ENCODE results near the gene SLIT3.
"Not testable (repeated sequence)": the region's sequence is repeated elsewhere in the genome, so short reads cannot be mapped to it uniquely, and the experiment has no call there.

The SLIT3 gene

GRCh38 chr5:169219961-169220360, 81.0 kb downstream of the SLIT3 start:
- TF ChIP-seq MYC (IDR thresholded peaks at IDR 0.05; ENCODE audit: low read depth, low read length), result no peak
- no peak for TF ChIP-seq MAX (IDR thresholded peaks at IDR 0.05; ENCODE audit: low read depth, low read length)
- TF ChIP-seq CTCF (IDR thresholded peaks at IDR 0.05; ENCODE audit: low read depth, low read length), result no peak
- no peak for TF ChIP-seq POLR2A (IDR thresholded peaks at IDR 0.05; ENCODE audit: extremely low read depth, insufficient read length)
- DNase-seq (ENCODE audit: low read depth), result no peak
- no peak overlapping the region for H3K4me3 ChIP-seq (ENCODE audit: low read depth, low read length)

GRCh38 chr5:169219351-169219750, 81.6 kb downstream of the SLIT3 start:
- TF ChIP-seq CTCF (IDR thresholded peaks at IDR 0.05; ENCODE audit: low read depth, low read length) (no peak), MAX (IDR thresholded peaks at IDR 0.05; ENCODE audit: low read depth, low read length) (no peak), POLR2A (IDR thresholded peaks at IDR 0.05; ENCODE audit: extremely low read depth, insufficient read length) (no peak), MYC (IDR thresholded peaks at IDR 0.05; ENCODE audit: low read depth, low read length) (no peak)
- no peak for DNase-seq (ENCODE audit: low read depth)

GRCh38 chr5:169218861-169219260, 82.1 kb downstream of the SLIT3 start:
- no peak for DNase-seq (ENCODE audit: low read depth)
- H3K4me3 ChIP-seq (ENCODE audit: low read depth, low read length), result no peak overlapping the region
- TF ChIP-seq CTCF (IDR thresholded peaks at IDR 0.05; ENCODE audit: low read depth, low read length) (no peak), POLR2A (IDR thresholded peaks at IDR 0.05; ENCODE audit: extremely low read depth, insufficient read length) (no peak)

More at GRCh38 chr5:169219351-169219750, 81.6 kb downstream of the SLIT3 start:
- H3K4me3 ChIP-seq (ENCODE audit: low read depth, low read length), result no peak overlapping the region

GRCh38 chr5:169218176-169218575, 82.8 kb downstream of the SLIT3 start:
- TF ChIP-seq POLR2A (IDR thresholded peaks at IDR 0.05; ENCODE audit: extremely low read depth, insufficient read length) (no peak), MYC (IDR thresholded peaks at IDR 0.05; ENCODE audit: low read depth, low read length) (no peak), MAX (IDR thresholded peaks at IDR 0.05; ENCODE audit: low read depth, low read length) (no peak), CTCF (IDR thresholded peaks at IDR 0.05; ENCODE audit: low read depth, low read length) (no peak)
- no peak for DNase-seq (ENCODE audit: low read depth)
- no peak overlapping the region for H3K4me3 ChIP-seq (ENCODE audit: low read depth, low read length)

- TF ChIP-seq MAX (IDR thresholded peaks at IDR 0.05; ENCODE audit: low read depth, low read length) (no peak), CTCF (IDR thresholded peaks at IDR 0.05; ENCODE audit: low read depth, low read length) (no peak)
- no peak for DNase-seq (ENCODE audit: low read depth)
- H3K4me3 ChIP-seq (ENCODE audit: low read depth, low read length), result no peak overlapping the region
These were observed 84.1 kb downstream of the SLIT3 start for GRCh38 chr5:169216866-169217265.

GRCh38 chr5:169213479-169213878, 87.5 kb downstream of the SLIT3 start:
- no peak overlapping the region for H3K4me3 ChIP-seq (ENCODE audit: low read depth, low read length)
- no peak for DNase-seq (ENCODE audit: low read depth)
- TF ChIP-seq CTCF (IDR thresholded peaks at IDR 0.05; ENCODE audit: low read depth, low read length), result no peak
- TF ChIP-seq MYC (IDR thresholded peaks at IDR 0.05; ENCODE audit: low read depth, low read length), result no peak
- TF ChIP-seq POLR2A (IDR thresholded peaks at IDR 0.05; ENCODE audit: extremely low read depth, insufficient read length), result no peak
- no peak for TF ChIP-seq MAX (IDR thresholded peaks at IDR 0.05; ENCODE audit: low read depth, low read length)

- not testable (repeated sequence) for DNase-seq (ENCODE audit: low read depth); H3K4me3 ChIP-seq (ENCODE audit: low read depth, low read length)
These were observed 89.2 kb downstream of the SLIT3 start for GRCh38 chr5:169211761-169212160.

Measured in NB4 (cell line).